Stromal cell of bone marrow (primary cell): ENCODE results near the gene MYCL.

Experiments
- DNase-seq: peaks from one replicate; pipeline ENCODE4 v3.0.0-alpha.2; 2012; ENCODE audit warnings: low read depth

MYCL gene, protein sequence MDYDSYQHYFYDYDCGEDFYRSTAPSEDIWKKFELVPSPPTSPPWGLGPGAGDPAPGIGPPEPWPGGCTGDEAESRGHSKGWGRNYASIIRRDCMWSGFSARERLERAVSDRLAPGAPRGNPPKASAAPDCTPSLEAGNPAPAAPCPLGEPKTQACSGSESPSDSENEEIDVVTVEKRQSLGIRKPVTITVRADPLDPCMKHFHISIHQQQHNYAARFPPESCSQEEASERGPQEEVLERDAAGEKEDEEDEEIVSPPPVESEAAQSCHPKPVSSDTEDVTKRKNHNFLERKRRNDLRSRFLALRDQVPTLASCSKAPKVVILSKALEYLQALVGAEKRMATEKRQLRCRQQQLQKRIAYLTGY

DNA sequence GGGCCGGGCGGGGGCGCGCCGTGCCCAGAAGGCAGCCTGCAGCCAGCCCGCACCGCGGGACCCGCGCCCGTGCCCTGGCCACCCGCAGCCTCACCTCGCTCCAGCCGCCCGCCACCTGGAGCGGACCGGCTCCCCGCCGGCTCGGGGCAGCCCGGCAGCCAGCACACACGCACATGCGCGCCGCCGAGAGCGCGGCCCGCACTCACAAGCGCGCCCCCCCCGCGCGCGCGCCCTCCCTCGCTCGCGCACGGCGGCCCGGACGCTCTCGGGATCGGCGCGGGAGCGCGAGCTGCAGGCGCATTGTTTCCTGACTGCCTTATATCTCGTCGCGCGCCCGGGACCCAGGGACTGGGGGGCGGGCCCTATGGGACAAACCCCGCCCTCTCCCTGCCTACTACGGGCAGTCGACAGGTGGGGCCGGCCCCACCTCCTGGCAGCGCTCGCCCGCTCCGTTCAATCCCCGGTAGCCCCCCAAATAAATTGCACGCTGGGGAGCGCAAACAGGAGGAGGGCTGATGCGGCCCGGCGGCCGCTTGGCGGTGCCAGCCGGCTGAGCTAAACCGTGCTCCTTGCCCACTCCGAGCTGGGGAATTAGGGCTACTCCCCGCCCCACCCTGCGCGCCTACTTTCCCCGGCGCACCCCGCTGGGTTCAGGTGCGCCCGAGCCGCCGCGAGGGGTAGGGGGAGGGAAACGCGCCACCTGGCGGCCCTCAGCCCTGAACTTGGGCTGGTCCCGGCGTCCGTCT, at the start of gene MYCL:
MYCL (minus strand) TSS at position 204 of the 746 bp plus-strand sequence. CDS start 483 bp downstream, outside the sequence.
- no peak for DNase-seq

DNA sequence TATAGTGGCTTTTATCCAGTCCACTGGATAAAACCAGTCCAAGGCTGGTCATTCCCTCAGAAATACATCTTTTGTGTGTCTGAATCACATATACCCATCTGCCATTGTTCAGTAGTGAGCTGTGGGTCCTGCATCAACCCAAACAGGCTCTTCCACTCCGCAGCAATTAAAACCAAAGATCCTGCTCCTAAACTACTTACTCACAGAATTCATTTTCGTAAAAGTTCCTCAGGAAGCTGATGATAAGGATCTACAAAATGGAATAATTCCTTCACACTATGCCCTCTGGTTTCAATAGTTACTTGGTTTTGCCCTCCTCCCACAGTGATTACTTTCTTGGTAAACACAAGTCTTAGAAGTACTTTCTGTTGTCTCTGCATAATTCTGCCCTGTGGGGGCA, 48.2 kb upstream of the MYCL start:
- no peak for DNase-seq

DNA sequence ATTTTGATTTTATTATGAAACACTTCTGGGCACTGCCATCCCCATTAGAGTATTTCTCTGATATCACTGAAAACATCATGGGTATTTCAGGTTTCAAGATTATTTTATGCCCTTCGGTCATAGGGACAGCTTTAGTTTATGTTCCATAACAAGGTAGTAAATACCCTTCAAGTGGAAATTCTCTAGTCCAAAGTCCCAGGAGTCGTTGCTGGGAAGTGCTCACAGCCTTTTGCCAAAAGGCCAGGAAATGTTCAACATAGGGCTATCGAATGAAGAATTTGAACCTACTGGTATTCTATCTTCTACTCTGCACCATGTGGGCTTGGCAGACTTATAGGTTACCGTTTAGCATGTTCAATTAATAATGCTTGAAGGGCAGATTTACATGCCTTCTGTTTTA, 45.5 kb upstream of the MYCL start:
- no peak for DNase-seq

DNA sequence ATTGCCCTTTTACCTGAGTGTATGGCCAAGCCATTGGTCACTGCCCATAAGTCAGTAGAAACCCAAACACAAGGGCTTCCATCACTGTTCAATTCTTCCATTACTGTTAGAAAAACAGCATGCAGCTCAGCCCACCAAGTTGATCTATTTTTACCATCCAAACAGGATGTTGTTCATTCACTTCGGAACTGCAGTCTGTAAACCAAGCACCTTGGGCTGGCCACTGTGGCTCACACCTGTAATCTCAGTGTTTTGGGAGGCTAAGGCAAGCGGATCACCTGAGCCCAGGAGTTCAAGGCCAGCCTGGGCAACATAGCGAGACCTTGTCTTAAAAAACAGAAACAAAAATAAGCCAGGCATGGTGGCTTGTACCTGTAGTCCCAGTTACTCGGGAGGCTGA, 44.5 kb upstream of the MYCL start:
- DNase-seq: no peak

DNA sequence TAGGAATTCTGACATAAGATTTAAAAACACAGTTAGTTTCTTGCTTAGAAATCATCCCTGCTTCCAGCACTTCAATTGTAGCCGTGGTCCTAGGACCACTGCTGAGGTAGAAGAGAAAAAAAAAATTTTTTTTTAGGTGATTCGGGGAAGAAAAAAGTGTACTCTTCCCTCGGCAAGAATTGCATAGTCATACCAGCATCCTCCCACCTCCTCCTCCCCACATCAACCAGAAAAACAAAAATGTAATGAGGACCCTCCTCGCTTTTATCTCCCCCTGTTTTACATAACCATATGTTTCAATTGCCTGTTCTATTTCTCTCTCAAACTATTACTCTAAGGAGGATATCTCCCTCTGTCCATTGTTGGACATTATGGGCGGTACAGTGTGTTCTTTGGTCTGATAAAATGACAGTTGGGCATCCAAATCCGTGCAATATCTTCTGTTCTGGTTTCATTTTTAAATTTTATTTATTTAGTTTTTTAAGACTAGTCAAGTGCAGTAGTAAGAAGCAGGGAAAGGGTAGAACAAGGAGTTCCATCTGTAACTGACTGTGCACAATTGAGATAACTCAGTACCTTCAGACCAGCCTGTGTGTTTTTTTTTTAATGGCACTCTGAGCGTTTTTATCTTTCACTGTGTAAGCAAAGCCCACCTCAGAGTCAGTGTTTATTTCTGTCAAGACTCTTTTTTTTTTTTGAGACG, 42.8 kb upstream of the MYCL start:
- no peak for DNase-seq

DNA sequence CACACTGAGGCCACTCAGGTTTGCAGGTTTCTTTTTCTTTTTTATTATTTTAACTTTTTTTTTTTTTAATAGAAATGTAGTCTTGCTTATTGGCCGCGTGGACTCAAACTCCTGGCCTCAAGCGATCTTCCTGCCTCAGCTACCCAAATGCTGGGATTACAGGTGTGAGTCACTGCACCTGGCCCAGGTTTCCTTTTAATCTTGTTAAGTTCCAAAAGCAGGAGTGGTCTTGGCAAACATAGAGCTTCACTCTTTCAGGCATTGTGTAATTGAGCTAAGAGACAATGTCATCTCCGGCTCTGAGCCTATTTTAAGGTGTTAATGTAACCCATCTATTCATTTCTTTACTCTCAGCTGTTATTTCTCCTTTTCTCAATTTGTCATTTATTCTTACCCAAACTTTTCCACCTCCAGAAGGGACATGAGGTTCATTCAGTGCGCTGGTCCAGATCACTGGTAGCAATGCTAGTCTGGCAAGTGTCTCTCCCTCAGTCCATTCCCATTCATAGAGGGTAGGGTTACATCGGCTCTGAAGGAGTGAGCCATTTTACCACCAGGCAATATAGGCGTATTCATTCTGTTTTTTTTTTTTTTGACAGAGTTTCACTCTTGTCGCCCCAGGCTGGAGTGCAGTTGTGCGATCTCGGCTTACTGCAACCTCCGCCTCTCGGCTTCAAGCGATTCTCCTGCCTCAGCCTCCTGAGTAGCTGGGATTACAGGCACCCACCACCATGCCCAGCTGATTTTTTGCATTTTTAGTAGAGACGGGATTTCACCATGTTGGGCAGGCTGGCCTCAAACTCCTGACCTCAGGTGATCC, 42.0 kb upstream of the MYCL start:
- no peak for DNase-seq

DNA sequence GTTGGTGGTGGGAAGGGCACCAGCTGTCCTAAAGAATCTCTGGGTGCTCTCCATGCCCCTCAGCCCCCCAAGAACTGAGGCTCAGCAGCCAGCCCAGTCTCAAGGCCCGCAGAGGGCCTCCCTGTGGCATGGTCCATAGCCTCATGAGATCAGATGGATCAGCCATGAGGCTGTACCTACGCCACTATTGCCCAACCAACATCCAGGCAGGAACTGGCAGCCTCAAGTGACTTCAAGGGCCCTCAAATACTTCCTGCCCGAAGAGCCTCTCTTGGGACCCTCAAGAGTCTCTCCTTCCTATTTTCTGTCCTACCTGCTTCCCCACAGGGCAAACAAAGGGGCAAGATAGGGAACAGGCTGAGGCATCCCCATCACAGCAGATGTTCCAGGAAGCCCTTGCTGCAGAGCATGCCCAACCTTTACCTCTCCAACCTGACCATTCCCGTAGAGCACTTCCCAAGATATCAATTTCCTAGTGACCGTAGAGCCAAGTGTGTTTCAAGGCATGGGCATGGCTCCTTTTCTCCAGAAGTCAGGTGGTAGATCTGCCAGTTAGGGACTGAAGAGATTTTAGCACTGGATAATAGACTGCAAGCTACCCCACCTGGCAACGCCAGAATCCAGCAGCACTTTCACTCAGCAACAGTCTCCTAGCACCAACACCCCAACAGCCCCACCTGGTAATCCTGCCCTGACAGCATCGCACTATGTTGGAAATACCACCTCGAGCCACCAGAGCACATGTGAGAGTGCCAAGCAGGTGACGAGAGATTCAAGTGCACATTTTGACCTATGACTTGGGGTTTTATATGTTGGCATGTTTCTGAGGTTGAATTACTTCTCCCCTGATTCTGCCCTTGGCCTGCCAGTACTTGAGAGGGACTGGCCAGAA, 39.5 kb upstream of the MYCL start:
- DNase-seq: no peak

DNA sequence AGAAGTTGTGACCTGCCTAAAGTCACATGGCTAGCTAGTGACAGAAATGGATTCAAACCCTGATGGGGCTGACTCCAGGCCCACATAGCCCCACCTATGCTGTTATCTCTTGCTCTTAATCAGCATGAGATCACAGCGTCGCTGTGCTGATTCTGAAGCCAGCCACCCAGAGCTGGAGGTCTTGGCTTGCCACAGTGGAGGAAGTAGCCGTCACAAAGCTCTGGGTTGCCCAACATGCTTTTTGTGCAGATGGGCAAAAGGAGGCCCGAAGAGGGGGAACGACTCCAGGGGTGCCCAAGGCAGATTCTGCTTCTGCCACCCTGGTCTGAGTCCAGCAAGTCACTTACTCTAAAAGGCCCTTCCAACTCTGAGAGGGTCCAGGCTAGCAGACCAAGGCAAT, 38.5 kb upstream of the MYCL start:
- DNase-seq: no peak

DNA sequence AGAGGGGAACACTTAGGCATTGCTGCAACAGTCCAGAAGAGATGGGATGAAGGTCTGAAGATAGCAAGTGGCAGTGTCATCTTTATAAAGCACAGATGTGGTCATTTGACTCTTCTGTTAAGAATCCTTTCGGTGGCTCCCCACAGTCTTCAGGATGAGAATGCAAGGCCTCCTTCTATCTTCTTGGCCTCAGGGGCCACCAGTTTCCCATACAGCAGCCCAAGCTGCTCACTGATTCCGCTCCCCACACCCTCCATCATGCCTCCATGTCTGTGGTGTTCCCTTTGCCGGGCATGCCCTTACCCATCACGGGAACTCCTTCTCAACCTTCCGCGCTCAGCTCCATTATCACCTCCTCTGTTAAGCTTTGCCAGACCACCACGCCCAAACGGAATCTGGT, 37.1 kb upstream of the MYCL start:
- DNase-seq: no peak

DNA sequence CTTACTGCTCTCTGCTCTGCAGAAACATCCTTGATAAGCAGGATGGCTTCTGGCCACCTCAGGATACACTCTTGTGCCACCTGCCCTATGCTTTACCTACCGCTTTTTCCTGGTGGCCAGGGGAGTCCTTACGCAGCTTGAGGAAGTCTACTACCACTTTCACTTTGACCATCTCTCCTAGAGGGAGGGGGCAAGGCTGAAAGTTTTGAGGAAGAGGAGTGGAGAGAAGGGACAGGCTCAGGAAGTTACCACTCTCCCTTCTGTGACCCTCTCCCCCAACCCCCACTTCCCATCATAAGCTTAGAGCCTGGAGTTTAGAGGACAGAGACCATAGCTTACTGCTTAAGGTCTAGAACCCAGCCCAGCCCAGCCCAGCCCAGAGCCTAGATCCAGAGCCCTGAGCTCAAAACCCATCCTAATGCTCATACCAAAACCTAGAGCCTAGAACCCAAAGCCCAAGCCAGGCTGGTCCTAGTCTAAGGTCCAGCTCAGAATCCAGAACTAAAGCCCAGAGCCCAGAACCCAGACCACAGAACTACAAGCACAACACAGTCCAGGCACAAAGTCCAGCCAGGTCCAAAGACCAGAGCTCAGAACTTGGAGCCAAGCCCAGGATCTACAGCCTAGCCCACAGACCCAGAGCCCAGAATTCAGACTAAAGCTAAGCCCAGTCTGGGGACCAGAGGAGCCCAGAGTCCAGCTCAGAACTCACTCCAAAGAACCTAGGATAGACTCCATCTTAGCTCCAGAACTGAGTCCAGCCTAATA, 35.2 kb upstream of the MYCL start:
- no peak for DNase-seq

DNA sequence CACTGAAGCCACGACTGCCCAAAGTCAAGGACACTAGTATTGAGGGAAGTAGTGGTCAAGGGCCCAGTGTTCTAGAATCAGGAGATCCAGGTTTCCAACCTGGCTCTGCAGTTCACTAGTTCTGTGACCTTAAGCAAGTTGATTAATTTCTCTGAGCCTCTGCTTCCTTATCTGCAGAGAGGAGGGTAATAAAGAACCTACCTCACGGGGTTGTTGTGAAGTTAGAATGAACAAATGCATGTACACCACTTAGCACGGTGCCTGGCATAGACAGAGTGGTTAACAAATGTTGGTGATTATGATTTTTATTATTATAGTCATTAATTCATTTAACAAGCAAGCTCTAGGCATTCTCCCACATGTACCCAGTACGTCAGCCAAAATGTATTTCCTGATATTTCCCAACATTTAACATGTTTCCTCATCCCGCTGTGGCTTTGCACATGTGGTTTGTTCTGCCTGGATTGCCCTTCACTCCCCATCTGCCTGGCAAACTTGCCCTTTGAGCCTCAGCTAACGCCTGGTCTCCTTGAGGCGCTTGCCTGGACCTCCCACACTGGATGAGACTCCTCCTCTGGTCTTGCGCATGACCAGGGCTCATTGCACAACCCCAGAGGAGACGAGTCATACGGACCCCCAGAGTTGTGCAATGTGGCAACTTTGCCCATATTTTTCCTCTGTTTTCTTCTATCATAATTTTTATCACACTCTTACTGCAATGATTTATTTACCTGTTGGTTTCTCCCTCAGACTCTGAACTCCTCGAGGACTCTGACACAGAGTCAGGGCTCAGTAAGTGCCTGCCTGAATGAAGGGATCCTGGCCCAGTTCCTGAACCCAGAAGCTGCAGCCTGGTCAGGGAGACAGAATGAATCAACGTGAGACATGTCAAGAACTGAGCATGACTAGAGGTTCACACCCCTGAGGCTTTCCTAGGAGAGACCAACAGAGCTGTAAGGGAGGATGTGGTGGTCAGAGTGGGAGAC, 32.5 kb upstream of the MYCL start:
- peak; percentile 97 for DNase-seq

DNA sequence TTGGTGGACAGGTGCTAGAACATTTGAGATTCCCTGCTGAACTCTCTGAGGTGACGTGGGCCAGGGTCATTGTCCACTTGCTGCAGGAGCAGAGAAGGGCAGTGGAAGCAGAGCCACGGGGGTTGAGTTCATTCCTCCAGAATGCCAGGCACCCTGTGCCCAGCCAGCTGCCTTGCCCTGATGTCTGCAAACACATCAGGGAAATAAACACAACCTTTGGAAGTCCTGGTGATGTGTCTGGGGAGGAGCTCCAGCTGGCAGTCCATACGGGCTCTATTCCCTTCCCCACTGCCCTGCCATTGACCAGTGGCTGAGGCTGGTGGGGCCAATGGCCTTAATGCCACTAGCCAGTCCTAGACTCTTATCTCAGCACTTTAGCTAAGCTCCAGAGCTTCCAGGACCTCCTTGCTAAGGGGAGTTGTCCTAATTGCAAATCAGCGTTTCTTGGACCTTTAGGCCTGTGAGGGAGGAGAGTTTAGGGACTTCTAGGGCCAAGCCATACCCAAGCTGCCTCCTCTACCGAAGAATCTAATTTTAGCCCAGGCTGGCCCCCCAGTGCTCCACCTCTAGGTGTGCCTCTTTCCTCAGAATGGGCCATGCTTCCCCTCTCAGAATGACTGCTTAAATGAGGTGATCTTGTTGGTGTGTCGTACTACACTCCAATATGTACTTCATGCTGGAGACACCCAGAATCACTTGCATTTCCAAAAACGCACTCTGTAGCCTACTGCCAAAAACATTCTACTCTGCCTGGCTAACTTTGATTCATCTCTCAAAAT, 27.3 kb upstream of the MYCL start:
- DNase-seq: no peak

DNA sequence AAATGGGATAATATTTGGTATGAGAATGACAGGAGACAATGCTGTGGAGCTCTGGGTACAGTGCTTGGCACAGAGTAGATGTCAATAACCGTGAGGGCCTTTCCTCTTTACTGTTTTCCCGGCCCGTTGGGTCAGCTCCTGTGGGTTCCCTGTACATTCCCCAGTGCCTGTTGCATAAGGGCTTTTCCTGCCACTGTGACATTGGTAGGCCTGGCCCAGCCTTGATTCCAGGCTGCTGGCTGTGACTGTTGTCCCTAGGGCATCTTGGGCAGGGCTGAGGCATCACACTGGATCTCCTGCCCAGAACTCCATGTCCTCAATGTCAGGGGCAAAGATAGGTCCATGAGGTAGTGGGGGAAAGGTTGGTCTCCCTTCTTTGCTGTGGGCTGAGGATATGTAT, 25.8 kb upstream of the MYCL start:
- peak; percentile 1 for DNase-seq

DNA sequence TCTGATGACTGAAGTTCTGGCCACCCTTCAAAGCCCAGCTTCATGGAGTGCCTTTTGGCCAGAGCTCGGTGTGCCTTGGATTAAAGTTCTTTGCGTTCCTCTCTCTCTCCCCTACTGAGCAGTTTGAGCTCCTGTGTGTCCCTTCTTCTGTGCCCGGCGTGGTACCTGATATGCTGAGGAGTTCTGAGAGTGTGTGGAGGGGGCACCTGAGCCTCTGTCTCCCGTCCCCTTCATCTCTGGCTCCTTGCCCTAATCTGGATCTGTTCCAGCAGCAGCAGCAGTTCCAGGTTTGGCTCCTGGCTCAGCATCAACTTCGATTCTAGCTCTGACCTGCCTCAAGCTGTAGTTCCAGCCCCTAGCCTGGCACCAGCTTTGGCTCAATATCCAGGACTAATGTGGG, 25.1 kb upstream of the MYCL start:
- DNase-seq: no peak

DNA sequence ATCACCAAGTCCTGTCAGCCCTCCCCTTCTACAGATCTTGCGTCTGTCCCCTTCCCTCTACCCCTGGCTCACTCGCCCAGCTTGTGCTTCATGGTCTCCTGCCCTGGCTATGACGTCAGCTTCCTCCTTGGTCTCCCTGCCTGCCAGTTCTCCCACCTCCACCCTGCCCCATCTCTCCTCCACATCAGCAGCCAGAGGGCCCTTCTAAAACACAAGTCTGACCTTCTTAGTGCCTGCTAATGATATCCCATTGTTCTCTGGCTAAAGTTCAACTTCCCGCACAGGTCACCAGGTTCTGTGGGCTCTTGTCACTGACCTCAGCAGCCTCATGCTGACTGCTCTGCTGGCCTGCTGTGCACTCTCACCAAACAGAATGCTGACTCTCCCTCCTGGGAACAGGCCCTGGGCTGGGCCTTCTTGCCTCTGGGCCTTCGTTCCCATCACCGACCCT, 24.7 kb upstream of the MYCL start:
- DNase-seq: peak; percentile 2

DNA sequence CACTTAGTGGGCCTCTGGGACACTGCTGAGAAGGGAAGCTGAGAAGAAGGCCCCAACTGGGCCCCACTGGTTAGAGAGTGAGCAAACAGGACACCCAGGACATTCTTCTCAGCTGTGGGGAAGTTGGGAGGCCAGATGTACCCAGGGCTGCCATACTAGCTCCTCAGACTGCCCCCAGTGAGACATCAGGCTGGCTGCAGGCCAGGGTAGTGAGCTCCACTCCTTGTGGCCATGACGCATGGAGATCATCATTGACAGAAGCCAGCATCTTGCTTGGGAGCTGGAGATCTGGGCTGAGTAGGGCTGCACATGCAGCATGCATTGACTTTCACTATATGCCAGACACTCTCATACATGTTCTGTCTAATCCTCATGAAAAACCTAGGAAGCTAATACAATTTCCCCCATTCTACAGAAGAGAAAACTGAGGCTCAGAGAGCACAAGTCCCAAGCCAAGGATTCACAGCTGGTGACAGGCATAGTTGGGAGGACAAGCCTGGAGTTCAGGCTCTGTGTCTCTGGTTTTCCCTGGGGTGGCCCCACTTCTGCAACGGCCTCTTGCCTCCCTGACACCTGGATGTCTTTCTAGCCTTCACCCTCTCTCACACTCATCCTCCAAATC, 24.1 kb upstream of the MYCL start:
- peak; percentile 15 for DNase-seq

DNA sequence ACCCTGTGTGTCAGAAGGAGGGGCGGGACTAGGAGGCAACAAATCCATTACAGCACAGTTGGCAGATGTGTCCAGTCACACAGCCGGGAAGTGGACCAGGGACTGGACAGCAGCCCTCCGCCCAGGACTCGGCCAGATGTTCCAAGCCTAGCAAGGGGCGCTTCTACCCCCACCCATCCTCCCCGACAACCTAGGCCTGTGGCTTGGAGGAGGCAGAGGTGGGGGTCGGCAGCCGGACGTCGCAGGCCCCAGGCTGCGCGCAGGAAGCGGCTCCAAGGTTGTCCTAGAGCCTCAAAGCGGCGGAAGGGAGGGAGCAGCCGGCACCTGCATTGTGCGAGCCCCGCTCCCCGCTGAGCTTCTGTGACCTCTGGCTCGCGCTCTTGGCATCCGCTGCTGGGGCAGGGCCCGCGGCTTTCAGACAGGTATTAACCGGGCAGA, 20.6 kb upstream of the MYCL start:
- DNase-seq: no peak

DNA sequence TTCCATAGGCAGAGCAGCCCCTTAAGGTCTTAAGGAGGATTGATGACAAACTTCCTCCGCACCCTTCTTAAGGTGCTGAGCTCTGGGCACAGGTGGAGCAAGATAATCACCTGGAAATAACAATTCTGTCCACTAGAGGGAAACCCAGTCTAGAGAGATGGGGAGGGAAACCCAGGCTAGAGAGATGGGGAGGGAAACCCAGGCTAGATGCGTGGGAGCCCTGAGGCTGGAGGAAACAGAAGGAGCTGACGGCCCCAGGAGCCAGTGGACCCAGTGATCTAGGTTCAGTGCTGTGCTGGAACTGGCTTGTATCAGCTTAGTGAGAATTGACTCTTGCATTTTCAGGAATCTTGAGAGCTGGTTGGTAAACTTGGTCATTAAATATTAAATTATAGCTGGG, 17.8 kb upstream of the MYCL start:
- peak; percentile 35 for DNase-seq
